Loucy (cell line): ENCODE data around the gene PXN.

Source experiments
- EZH2phosphoT487 ChIP-seq: fragments of 200-600 bp; IDR thresholded peaks from 2 replicates; pipeline ENCODE4 v1.6.1; 2018; ENCODE audit warnings: antibody characterized with exemption, mild to moderate bottlenecking, moderate library complexity, borderline replicate concordance
- TF ChIP-seq, protein P1 (sequence below): fragments of 200-600 bp; sonication (generic); conservative IDR thresholded peaks from 2 replicates; pipeline ENCODE4 v1.5.1; 2014; ENCODE audit warnings: mild to moderate bottlenecking, antibody characterized with exemption, low read length

- TF ChIP-seq, protein P1, sequence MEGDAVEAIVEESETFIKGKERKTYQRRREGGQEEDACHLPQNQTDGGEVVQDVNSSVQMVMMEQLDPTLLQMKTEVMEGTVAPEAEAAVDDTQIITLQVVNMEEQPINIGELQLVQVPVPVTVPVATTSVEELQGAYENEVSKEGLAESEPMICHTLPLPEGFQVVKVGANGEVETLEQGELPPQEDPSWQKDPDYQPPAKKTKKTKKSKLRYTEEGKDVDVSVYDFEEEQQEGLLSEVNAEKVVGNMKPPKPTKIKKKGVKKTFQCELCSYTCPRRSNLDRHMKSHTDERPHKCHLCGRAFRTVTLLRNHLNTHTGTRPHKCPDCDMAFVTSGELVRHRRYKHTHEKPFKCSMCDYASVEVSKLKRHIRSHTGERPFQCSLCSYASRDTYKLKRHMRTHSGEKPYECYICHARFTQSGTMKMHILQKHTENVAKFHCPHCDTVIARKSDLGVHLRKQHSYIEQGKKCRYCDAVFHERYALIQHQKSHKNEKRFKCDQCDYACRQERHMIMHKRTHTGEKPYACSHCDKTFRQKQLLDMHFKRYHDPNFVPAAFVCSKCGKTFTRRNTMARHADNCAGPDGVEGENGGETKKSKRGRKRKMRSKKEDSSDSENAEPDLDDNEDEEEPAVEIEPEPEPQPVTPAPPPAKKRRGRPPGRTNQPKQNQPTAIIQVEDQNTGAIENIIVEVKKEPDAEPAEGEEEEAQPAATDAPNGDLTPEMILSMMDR, result no peak
- no peak for TF ChIP-seq EZH2phosphoT487
Observed at GRCh38 chr12:120264904-120265472, 542 bp downstream of the PXN start.
